ENCODE results near the gene COG7. TPM values are rescaled to one million over a fixed set of nuclear protein-coding genes. Genes with fewer than 3 reads are reported as not detected.
A peak's percentile ranks its signal among the peaks of the same experiment; 100 is the strongest.

Gene COG7
- total RNA-seq, 1 experiment from 2014 or later = 13.5 TPM

GRCh38 chr16:23453338-23454052 lies 506 bp upstream of the COG7 start:
- Histone ChIP-seq H3K9ac (ENCODE audit: low read length) (peak overlapping the region; percentile 93), H3K9me2 (replicated peaks; ENCODE audit: low read length) (no peaks in the 10 kb centered on the region), H3K9me3 (ENCODE audit: low read length) (no peaks in the 10 kb centered on the region), H3K36me3 (ENCODE audit: low read depth, low read length) (no peaks in the 10 kb centered on the region), H4K20me1 (ENCODE audit: low read length) (no peaks in the 10 kb centered on the region), H3K4me2 (ENCODE audit: low read length) (peak overlapping the region; percentile 87), H3K27ac (ENCODE audit: low read length) (no peak overlapping the region), H2AFZ (ENCODE audit: low read length) (peak overlapping the region; percentile 94), H3F3A (ENCODE audit: low read length, unreplicated experiment) (no peaks in the 10 kb centered on the region), H3K79me2 (ENCODE audit: low read length) (peaks cover 25% of the 10 kb centered on the region), H3K4me1 (ENCODE audit: insufficient read depth, low read length) (0 out of 2 replicates have a peak, but pooled peaks cover 4% of the 10 kb centered on the region), H3K4me3 (ENCODE audit: low read length) (peak overlapping the region; percentile 80), H3K27me3 (ENCODE audit: low read length) (no peaks in the 10 kb centered on the region)
- TF ChIP-seq CTCF (conservative IDR thresholded peaks at IDR 0.05; ENCODE audit: low read depth, low read length) (no peak), EZH2phosphoT487 (IDR thresholded peaks at IDR 0.05; ENCODE audit: borderline replicate concordance, low read length) (no peak)
- intact Hi-C loops (cut with micrococcal nuclease) = no loop called here
- ChIA-PET CTCF (no interaction called here), POLR2A (ENCODE audit: unreplicated experiment) (interaction anchor here (0.6 kb wide), 2 partner anchors 25 to 63 kb away, joined by 3 to 5 read pairs; no protein-coding TSS in a partner anchor)
- ATAC-seq (peak; percentile 31), DNase-seq (no peak)
- BruUV-seq (replicated peaks) = no TSS peak

DNA sequence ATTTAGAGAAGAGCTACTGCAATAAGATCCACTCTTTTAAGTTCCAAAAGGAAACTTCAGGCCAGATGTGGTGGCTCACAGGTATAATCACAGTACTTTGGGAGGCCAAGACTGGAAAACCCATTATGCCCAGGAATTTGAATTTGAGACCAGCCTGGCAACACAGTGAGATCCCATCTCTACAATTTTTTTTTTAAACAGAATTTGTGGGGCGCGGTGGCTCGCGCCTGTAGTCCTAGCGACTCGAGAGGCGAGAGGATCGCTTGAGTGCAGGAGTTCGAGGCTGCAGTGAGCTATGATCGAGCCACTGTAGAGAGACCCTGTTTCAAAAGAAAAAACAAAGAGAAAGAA lies 793 bp downstream of the COG7 start:
- ATAC-seq (no peak), DNase-seq (no peak)
- intact Hi-C loops (cut with micrococcal nuclease) = no loop called here

More for the DNA sequence above, 793 bp downstream of the COG7 start:
- Histone ChIP-seq H3K27ac (ENCODE audit: low read length) (peak overlapping the region; percentile 61), H2AFZ (ENCODE audit: low read length) (peak overlapping the region; percentile 94), H3K79me2 (ENCODE audit: low read length) (peaks cover 25% of the 10 kb centered on the region), H3K9me2 (replicated peaks; ENCODE audit: low read length) (no peaks in the 10 kb centered on the region), H3K9ac (ENCODE audit: low read length) (peak overlapping the region; percentile 93), H3K4me1 (ENCODE audit: insufficient read depth, low read length) (0 out of 2 replicates have a peak, but pooled peaks cover 4% of the 10 kb centered on the region), H3K36me3 (ENCODE audit: low read depth, low read length) (no peaks in the 10 kb centered on the region), H3K9me3 (ENCODE audit: low read length) (no peaks in the 10 kb centered on the region), H3K4me3 (ENCODE audit: low read length) (peak overlapping the region; percentile 80), H4K20me1 (ENCODE audit: low read length) (no peaks in the 10 kb centered on the region), H3K27me3 (ENCODE audit: low read length) (no peaks in the 10 kb centered on the region), H3K4me2 (ENCODE audit: low read length) (peak overlapping the region; percentile 87), H3F3A (ENCODE audit: low read length, unreplicated experiment) (no peaks in the 10 kb centered on the region)
- no TSS peak for BruUV-seq (replicated peaks)
- CTCF ChIA-PET = no interaction called here
- POLR2A ChIA-PET (ENCODE audit: unreplicated experiment) = no interaction called here
- TF ChIP-seq EZH2phosphoT487 (IDR thresholded peaks at IDR 0.05; ENCODE audit: borderline replicate concordance, low read length) (no peak), CTCF (conservative IDR thresholded peaks at IDR 0.05; ENCODE audit: low read depth, low read length) (no peak), EZH2 (IDR thresholded peaks at IDR 0.05; ENCODE audit: low read length, unreplicated experiment) (no peak)
